ENCODE data around the gene MAEA.

The MAEA gene

GRCh38 chr4:1337951-1338751 is 48.5 kb downstream of the MAEA start:
- DNase-seq = no peak

GRCh38 chr4:1338752-1339414 is 49.2 kb downstream of the MAEA start:
- no peak for DNase-seq

- DNase-seq = no peak
Measured at GRCh38 chr4:1339489-1339888, 49.8 kb downstream of the MAEA start.

DNA sequence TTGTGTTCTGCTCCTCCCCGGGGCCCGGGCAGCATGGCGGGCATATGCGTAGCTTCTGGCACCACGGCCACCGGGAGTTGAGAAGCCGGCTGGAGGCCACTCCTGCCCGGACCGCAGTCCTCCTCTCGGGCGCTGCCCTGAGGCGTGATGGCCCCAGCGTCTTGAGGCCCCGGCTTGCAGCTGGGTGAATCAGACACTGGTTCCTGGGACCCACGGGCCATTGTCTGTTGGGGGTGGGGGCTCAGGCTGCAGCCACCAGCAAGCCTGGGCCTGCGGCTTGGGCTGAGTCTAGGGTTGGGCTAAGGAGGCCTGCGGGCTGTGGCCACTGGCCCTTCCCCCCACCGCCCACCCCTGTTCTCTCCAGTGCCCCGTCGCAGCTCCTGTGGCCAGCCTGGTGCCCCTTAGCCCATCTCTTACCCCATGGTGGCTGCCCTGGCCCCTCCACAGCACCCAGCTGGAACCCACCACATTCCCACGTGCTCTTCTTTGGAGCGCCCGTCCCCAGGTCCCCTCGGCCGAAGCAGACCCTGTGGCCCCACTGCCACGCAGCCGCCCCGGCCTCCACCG is 50.6 kb downstream of the MAEA start:
- no peak for DNase-seq

DNA sequence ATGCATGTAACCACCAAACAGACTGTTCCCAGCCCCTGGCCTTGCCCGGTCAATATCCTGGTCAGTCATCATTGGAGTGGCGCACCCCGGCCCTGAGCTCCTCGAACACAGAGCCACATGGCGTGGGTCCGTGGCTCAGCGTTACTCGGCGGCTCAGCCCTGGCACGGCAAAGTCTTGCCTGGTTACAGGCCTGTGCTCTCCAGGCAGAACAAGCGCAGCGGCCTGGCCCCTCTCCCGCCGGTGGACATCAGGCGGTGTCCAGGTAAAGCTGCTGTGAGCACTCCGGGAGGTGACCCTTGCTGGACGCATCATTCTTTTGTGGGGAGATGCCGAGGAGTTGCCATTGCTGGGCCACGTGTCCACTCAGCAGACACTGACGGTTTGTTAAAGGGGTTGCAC is 51.2 kb downstream of the MAEA start:
- DNase-seq = no peak

DNA sequence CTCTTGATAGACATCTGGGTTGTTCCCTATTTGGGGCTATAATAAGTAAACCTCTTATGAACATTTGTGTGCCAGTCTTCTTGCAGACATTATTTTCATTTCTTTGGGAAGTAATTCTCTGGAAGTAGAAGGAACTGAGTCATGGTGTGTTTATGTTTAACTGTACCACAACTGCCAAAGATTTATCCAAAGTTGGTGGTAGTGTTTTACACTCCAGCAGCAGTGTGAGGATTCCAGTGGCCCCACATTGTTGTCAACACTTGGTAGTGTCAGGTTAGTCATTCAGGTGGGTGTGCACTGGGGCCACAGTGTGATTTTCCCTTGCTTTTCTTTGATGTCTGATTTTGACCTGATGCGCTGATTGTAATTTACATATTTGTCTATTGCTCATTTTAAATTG is 52.3 kb downstream of the MAEA start:
- DNase-seq = no peak

- no peak for DNase-seq
Measured at GRCh38 chr4:1344696-1345095, 55.0 kb downstream of the MAEA start.

DNA sequence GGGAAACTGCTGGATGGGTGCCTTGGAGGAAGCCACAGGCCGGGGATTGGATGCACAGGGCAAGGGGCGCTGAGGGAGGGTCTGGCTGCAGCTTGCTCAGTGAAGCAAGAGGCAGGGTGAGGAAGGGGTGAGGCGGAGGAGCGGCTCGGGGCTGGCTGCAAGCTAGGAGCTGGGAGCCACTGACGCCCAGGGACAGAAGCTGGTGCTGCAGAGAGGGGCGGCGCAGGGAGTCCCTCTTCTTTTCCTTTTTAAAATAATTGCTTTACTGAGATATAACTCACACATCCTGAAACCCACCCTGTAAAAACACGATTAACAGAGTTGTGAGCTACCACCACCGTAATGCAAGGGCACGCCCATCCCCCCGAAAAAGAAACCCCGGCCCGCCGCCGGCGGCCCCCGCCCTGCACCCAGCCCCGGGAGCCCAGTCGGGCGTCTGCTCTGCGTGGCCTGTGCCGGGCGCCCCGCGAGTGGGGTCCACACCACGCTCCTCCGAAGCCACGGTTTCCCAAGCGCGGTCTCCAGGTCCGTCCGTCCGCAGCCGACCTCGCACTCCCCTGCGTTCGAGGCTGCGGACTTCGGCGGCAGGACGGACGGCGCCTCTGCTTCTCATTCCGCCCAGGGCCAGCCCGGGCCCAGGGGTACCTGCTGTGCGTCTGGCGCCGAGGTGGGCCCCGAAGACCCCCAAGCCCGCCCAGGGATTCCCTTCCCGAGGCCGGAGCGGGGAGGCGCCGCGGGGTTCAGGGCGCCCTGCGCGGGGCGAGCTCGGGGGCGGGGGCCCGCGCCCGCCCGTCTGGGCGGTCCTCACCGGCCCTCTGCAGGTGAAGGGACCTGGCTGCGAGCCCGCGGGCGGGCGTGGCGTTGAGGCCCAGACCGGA is 56.5 kb downstream of the MAEA start:
- DNase-seq = peak; percentile 15 to 39

DNA sequence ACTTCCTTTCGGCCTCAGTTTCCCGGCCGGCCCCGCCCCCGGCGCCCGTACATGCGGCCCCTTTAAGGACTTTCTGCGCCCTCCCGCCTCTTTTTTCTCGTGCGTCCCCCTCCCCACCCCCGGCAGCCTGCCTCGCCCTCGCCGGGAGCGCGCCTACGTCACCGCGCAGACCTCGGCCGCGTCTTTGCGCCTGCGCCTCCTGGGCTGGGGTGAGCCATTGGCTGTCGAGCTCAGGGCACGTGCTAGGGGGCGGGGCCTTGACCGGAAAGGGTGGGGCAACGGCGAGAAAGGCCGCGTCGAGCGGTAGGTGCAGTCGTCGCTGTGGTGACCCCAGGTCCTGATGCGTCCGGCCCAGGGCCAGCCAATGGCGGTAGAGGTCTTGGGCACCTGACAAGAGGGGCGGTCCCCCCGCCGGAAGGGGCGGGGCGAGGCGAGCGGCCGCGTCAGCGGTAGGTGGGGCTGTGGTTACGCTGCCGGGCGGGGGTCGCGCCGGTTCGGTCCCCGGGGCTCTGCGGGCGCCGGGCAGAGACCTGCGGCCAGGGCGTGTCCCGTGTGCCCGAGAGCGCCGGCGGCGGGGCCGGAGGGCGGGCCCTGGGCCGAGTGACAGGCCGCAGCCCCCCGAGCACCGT is 57.2 kb downstream of the MAEA start, which contains the start of gene UVSSA:
TSS of gene UVSSA (plus strand) at position 428 of the 629 bp plus-strand sequence. CDS start 884 bp downstream, outside the sequence.
- DNase-seq = peak; percentile 98 to 99

DNA sequence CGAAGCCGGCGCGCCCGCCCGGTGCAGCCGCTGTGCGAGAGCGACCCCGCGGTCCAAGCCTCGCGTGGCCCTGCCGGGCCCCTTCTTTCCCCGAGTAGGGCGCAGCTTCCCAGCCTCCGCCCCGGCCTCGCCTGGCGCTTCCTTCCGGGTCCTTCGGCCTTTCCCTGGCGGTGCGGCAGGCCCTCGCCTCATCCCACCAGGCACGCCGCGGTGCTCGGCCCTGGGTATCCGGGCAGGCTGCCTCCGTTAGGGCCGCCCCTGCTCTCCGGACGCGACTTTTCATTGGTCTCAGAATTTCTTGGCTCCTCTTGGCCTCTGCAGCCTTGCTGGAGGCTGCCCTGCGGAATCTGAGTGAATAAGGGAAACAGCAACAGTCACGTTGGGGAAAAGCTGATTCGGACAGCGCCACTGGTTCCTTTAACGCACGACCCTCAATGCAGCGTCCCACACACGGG is 57.7 kb downstream of the MAEA start:
- peak; percentile 48 to 51 for DNase-seq

DNA sequence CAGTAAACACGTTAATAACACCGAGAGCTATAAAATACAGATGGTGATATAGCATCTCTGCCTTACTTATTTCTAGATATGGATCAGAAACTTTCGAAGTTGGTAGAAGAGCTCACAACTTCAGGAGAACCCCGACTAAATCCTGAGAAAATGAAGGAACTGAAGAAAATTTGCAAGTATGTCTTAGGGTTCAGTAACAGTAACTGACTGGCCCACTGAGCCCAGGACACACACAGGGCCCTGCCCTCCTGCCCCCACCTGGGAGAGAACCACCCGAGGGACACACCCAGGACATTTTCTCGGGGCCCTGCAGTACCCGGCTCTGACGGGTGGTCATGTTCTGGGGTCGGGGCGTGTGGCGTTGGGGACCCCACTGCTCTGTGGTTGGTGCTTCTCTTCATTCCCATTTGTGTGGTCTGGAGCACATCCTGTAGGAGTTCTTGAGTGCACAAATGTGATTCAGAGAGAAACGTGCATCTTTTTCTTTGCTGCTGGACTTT is 58.4 kb downstream of the MAEA start:
- DNase-seq = no peak

DNA sequence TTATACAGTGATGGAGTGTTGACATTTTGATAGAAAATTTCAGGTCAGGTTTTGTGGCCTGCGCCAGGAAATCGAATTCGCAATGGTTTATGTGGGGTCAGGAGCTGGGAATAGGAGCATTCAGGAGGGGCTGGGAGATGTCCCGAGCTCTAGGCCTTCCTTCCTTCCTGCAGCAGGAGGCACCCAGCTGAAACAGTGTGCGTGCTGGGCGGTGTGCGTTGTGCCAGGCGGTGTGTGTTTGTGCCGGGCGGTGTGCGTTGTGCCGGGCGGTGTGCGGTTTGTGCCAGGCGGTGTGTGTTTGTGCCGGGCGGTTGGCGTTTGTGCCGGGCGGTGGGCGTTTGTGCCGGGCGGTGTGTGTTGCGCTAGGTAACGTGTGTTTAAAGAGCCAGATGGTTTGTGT is 59.1 kb downstream of the MAEA start:
- no peak for DNase-seq

DNA sequence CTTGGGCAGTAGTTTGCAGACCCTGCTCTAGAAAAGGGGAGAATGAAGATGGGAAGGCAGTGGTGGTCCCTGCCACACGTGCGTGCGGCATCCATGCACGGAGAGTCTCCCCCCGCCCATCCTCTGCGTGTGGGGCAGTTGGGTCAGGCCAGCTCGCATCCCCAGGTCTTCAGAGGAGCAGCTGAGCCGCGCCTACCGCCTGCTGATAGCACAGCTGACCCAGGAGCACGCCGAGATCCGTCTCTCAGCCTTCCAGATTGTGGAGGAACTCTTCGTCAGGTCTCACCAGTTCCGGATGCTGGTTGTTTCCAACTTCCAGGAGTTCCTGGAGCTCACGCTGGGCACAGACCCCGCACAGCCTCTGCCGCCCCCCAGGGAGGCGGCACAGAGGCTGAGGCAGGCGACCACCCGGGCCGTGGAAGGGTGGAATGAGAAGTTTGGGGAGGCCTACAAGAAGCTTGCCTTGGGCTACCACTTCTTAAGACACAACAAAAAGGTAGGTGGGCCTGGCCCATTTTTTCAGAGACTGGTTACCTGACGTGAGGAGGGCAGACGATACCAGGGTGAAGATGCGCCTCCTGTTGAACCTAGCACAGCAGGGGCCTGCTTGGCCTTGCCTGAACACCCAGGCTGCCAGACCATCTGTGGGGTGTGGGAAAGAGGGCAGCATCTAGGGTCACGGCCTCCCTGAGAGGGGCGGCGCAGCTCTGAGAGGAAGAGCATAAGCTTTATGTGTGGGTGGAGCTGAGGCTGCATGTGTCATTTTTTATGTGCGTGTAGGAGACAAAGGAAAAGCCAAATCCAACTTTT is 59.9 kb downstream of the MAEA start:
- DNase-seq = no peak

- no peak for DNase-seq
Measured at GRCh38 chr4:1350169-1350520, 60.5 kb downstream of the MAEA start.

DNA sequence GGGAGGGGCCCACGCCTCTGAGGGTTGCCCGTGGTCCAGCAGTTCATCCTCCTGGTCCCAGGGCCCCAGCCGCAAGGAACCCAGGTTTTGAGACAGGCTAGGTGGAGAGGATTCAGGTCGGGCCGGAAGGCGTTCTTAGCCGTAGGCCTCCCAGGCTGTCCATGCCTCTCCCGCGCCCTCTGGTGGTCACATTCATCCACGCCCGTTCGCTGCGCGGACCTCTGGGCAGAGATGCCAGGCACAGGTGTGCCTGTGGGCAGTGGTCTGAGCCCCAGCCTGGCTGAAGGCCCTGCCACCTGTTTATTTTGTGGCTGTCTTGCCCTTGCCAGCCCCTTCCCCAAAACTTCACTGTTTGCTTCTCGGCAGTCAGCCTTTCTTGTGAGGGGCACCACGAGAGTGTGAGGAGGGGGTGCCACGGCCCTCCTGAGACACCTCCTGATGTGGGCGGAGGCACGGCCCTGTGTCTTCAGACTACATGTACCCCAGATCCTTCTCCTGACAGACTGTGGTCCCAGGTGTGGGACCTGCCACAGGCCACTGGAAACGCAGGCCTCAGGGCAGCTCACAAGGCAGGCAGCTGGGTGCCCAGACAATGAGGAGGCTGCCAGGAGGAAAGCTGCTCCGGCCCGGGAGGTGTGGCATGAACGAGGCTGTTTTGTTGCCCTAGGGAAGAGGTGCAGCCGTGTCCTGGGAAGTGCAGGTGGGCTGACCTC is 62.3 kb downstream of the MAEA start:
- DNase-seq = peak; percentile 27 to 69

DNA sequence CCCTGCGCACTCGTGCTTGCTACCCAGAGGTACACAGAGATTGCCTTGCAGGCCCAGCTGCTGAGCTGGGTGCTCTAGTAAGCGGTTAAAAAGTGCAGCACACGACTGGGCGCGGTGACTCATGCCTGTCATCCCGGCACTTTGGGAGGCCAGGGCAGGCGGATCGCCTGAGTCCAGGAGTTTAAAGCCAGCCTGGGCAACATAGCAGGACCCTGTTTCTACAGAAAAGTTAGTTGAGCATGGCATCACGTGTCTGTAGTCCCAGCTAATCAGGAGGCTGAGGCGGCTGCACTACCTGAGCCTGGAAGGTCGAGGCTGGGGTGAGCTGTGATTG is 62.8 kb downstream of the MAEA start:
- DNase-seq = no peak

DNA sequence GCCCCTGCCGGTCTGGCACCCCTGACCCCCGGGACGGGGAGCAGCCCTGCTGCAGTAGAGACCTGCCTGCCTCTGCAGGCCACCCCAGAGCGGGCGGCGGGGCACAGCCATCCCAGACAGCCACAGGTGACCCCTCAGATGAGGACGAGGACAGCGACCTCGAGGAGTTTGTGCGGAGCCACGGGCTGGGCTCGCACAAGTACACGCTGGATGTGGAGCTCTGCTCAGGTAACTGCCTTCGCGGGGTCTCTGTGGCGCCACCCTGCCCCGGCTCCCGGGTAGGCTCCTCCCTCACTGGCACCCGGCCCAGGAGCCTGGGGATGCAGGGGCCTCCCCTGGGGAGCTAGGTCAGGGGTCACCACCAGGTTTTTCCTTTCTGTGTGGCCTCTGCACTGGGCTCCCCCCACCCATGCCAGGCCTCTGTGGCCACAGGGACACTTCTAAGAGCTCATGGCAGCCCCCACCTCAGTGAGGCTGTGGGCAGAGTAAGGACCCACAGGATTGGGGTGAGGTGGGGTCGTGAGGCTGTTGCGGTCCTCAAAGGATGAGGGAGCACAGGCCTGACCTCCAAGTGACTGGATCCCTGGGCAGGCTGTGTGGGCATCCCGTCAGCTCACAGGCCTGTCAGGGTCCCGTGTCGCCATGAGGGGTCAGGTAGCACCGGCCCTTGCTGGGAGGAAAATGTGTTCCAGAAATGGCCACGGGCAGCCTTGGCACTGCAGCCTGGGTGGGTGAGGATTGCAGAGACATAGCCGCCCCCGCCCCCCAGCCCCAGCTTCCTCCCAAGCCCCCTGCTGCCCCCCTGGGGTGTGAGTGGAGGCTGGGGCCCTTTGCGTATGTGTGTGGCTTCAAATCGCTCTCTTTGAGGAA is 63.7 kb downstream of the MAEA start:
- DNase-seq = no peak

DNA sequence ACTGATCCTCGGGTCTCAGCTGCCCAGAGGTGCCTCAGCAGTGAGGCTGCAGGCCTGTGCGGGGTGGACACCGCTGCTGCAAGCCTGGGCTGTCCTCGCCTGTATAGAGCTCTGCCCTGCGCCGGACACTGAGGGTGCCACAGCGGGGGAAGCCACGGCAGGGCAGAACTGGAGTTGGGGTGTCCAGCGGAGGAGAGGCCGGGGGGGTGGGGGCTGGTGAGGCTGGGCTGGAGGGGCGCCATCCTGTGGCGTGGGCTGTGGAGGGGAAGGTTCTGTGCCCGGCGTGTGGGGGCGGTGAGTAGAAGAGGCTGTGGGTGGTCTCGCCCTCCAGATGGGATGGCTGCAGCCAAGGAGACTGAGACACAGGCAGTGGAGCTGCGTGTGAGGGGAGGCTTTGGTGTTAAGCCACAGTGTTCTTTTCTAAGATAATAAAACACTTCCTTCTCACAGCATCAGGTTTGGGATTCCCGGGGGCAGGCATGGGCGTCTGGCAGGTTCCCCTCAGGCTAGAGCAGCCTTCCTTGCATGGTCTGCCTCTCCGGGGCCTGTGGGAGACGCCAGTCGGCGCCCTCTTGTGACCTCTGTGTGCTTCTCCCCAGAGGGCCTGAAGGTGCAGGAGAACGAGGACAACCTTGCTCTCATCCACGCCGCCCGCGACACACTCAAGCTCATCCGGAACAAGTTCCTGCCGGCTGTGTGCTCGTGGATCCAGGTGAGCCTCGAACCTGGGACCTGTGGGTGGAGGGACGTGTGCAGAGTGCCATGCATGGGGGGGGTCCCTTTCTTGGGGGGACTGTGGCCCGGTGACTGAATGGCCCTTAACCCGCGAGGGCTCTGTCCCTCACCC is 64.7 kb downstream of the MAEA start:
- no peak for DNase-seq

GRCh38 chr4:1354983-1355275 is 65.2 kb downstream of the MAEA start:
- no peak for DNase-seq
